ENCODE data around the gene HSPH1.

DNA sequence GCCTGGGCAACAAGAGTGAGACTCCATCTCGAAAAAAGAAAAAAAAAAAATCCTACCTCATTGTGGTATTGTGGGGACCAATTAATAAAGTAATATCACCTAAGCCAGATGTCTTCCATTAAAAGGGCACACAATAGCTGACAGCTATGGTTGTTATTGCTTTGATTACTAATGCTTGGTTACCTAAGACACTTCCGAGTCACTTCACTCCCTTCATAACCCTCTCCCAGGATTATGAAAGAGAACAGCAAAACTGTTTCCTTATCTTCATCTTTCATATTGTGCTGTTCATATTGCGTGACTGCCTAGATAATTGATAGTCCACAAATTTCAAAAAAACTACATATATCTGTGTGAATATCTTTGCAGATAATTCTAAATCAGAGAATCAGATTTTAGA is 10.3 kb upstream of the HSPH1 start:
- TF ChIP-seq CTCF (CRISPR knock-in tag; IDR thresholded peaks at IDR 0.05) (no peak), POLR2A (IDR thresholded peaks at IDR 0.05; ENCODE audit: insufficient read depth in 1 of 2, low read depth in 2 of 2, low read length in 2 of 2) (no peak), CCDC6 (CRISPR knock-in tag; IDR thresholded peaks at IDR 0.05) (no peak), ZNF609 (CRISPR knock-in tag; IDR thresholded peaks at IDR 0.05; ENCODE audit: borderline replicate concordance) (no peak), SRY (CRISPR knock-in tag; IDR thresholded peaks at IDR 0.05) (no peak), MLLT10 (CRISPR knock-in tag; IDR thresholded peaks at IDR 0.05) (no peak), MAFG (CRISPR knock-in tag; IDR thresholded peaks at IDR 0.05) (no peak), ZNF205 (CRISPR knock-in tag; IDR thresholded peaks at IDR 0.05) (no peak)
- TF ChIP-seq, protein P1, sequence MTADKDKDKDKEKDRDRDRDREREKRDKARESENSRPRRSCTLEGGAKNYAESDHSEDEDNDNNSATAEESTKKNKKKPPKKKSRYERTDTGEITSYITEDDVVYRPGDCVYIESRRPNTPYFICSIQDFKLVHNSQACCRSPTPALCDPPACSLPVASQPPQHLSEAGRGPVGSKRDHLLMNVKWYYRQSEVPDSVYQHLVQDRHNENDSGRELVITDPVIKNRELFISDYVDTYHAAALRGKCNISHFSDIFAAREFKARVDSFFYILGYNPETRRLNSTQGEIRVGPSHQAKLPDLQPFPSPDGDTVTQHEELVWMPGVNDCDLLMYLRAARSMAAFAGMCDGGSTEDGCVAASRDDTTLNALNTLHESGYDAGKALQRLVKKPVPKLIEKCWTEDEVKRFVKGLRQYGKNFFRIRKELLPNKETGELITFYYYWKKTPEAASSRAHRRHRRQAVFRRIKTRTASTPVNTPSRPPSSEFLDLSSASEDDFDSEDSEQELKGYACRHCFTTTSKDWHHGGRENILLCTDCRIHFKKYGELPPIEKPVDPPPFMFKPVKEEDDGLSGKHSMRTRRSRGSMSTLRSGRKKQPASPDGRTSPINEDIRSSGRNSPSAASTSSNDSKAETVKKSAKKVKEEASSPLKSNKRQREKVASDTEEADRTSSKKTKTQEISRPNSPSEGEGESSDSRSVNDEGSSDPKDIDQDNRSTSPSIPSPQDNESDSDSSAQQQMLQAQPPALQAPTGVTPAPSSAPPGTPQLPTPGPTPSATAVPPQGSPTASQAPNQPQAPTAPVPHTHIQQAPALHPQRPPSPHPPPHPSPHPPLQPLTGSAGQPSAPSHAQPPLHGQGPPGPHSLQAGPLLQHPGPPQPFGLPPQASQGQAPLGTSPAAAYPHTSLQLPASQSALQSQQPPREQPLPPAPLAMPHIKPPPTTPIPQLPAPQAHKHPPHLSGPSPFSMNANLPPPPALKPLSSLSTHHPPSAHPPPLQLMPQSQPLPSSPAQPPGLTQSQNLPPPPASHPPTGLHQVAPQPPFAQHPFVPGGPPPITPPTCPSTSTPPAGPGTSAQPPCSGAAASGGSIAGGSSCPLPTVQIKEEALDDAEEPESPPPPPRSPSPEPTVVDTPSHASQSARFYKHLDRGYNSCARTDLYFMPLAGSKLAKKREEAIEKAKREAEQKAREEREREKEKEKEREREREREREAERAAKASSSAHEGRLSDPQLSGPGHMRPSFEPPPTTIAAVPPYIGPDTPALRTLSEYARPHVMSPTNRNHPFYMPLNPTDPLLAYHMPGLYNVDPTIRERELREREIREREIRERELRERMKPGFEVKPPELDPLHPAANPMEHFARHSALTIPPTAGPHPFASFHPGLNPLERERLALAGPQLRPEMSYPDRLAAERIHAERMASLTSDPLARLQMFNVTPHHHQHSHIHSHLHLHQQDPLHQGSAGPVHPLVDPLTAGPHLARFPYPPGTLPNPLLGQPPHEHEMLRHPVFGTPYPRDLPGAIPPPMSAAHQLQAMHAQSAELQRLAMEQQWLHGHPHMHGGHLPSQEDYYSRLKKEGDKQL (CRISPR knock-in tag; IDR thresholded peaks at IDR 0.05; ENCODE audit: low read depth), result no peak
- TF ChIP-seq, protein P2, sequence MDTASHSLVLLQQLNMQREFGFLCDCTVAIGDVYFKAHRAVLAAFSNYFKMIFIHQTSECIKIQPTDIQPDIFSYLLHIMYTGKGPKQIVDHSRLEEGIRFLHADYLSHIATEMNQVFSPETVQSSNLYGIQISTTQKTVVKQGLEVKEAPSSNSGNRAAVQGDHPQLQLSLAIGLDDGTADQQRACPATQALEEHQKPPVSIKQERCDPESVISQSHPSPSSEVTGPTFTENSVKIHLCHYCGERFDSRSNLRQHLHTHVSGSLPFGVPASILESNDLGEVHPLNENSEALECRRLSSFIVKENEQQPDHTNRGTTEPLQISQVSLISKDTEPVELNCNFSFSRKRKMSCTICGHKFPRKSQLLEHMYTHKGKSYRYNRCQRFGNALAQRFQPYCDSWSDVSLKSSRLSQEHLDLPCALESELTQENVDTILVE (CRISPR knock-in tag; IDR thresholded peaks at IDR 0.05), result no peak

Data from HepG2 (cell line).